Measurements from ENCODE around the gene FBF1.
"Not testable (repeated sequence)": the region's sequence is repeated elsewhere in the genome, so short reads cannot be mapped to it uniquely, and the experiment has no call there.

FBF1 gene

GRCh38 chr17:75970011-75970523 is 29.2 kb upstream of the FBF1 start:
- peak in 1 of 2 experiments; percentile 21 for DNase-seq
- no peak for TF ChIP-seq POLR2A (IDR thresholded peaks at IDR 0.05; ENCODE audit: low read length)
- TF ChIP-seq GATA1 (IDR thresholded peaks at IDR 0.05; ENCODE audit: low read depth, low read length), result no peak

DNA sequence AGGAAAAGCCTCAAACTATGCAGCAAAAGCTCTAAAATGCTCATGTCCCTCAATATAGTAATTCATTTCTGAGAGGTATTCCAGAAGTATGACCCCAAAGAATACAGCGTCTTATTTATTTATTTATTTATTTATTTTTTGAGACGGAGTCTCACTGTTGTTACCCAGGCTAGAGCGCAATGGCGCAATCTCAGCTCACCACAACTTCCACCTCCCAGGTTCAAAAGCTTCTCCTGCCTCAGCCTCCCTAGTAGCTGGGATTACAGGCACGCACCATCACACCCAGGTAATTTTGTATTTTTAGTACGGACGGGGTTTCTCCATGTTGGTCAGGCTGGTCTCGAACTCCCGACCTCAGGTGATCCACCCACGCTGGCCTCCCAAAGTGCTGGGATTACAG is 28.2 kb upstream of the FBF1 start:
- DNase-seq, result not testable (repeated sequence)

DNA sequence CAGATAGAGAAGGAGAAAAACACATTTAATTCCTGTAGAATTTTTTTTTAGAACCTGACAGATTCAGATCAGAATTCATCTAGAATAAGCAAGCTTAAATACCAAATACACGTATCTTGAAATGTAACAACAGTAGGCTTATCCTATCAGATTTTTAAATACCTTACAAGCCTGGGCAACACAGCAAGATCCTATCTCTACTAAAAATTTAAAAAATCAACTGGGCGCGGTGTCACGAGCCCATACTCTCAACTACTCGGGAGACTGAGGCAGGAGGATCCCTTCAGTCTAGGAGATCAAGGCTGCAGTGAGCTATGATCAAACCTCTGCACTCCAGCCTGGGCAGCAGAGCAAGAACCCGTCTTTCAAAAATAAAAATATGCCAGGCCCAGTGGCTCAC is 24.6 kb upstream of the FBF1 start:
- no peak for TF ChIP-seq GATA1 (IDR thresholded peaks at IDR 0.05; ENCODE audit: low read depth, low read length)
- TF ChIP-seq POLR2A (IDR thresholded peaks at IDR 0.05; ENCODE audit: low read length), result no peak
- DNase-seq, result no peak

DNA sequence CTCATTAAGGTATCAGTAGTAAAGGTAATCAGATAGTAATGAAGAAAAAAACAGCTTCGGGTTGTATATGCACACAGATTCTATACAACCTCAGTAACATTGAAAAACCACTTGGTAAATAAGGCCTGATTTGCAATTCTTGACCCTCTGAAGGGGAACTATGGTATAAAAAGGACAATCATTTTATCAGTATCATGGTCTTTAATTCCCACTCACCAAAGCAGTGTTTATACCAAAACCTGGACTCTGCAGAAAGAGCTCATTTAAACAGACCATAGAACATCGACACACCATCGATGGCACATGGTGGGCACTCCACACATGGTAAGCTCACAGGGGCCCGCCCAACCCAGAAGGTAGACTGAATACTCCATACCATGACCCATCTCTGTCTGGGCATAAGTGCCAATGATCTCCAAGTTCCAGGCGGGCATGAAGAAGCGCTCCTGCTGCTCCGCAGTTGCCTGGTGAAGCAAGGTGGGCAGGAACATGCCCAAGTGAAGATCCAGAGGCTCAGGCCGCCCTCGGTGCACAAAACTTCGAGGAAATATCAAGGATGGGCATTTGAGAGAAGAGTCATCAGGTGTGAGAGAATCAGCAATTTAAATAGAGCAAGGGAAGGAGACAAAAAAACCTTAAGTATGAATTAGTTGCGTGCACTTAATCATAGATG is 19.1 kb upstream of the FBF1 start:
- TF ChIP-seq POLR2A (IDR thresholded peaks at IDR 0.05; ENCODE audit: low read length) (no peak), GATA1 (IDR thresholded peaks at IDR 0.05; ENCODE audit: low read depth, low read length) (no peak)

DNA sequence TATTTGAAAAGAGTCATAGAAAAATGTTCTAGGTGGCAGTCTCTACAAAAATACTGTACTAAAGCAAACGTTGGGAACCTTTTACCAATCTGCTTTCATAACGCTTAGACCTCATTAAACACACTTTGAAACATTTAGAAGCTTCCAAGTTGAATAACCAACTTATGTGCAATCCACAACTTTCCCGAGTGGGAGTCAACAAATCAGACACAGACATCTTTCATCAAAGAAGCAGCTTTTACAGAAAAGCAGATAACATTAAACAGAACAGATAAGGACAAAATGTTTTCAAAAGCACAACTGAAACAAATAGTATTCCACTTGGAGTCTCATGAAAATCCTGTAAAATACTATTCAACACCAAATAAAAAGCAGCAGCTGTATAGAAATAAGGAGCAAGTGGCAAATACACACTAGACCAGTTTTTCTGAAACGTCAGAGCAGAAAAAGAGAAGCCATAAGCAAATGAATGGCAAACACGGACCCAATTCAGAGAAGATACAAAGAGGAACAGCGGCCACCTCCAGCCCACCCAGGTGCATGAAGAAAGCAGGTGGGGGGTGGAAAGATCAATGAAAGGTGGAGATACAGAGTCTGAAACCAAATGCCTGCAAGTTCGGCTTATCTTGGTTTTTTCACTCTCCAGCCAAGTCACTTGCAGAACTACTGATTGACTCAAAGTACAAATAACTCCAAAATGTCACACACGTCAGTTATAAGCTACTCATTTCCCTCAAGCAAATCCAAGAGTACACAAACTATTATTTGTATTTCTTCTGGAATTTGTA is 18.4 kb upstream of the FBF1 start:
- no peak for TF ChIP-seq POLR2A (IDR thresholded peaks at IDR 0.05; ENCODE audit: low read length)
- TF ChIP-seq GATA1 (IDR thresholded peaks at IDR 0.05; ENCODE audit: low read depth, low read length), result no peak
- DNase-seq, result no peak

More for the DNA sequence above, 19.1 kb upstream of the FBF1 start:
- no peak for DNase-seq

- DNase-seq, result peak; percentile 52 to 75
- TF ChIP-seq POLR2A (IDR thresholded peaks at IDR 0.05; ENCODE audit: low read length), result no peak
- TF ChIP-seq GATA1 (IDR thresholded peaks at IDR 0.05; ENCODE audit: low read depth, low read length), result peak; percentile 13
Observed at GRCh38 chr17:75950855-75951554, 10.2 kb upstream of the FBF1 start.

GRCh38 chr17:75950421-75950820 is 9.6 kb upstream of the FBF1 start:
- no peak for TF ChIP-seq GATA1 (IDR thresholded peaks at IDR 0.05; ENCODE audit: low read depth, low read length)
- no peak for TF ChIP-seq POLR2A (IDR thresholded peaks at IDR 0.05; ENCODE audit: low read length)
- no peak for DNase-seq

DNA sequence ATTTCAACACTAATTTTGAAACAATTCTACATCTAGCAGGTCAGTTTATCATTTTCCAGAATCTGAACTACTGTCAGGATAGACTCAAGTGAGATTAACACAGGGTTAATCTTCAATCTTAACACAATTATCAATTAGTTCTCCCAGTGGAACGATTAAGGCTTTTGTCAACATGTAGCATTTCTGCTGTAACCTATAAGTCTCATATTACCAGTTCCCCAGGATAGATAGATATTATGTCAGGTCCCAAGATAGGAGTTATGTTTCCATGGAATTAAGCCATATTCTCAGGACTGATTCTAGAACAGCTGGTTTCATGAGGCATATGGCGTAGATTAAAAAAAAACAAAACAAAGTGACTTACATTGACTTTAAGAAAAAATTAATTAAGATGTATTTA is 4.4 kb upstream of the FBF1 start:
- TF ChIP-seq GATA1 (IDR thresholded peaks at IDR 0.05; ENCODE audit: low read depth, low read length) (no peak), POLR2A (IDR thresholded peaks at IDR 0.05; ENCODE audit: low read length) (no peak)
- DNase-seq, result no peak

- DNase-seq, result no peak
- TF ChIP-seq GATA1 (IDR thresholded peaks at IDR 0.05; ENCODE audit: low read depth, low read length) (no peak), POLR2A (IDR thresholded peaks at IDR 0.05; ENCODE audit: low read length) (no peak)
Observed at GRCh38 chr17:75943491-75943890, 2.6 kb upstream of the FBF1 start.

- DNase-seq, result no peak
- TF ChIP-seq GATA1 (IDR thresholded peaks at IDR 0.05; ENCODE audit: low read depth, low read length), result no peak
- no peak for TF ChIP-seq POLR2A (IDR thresholded peaks at IDR 0.05; ENCODE audit: low read length)
Observed at GRCh38 chr17:75942473-75942872, 1.6 kb upstream of the FBF1 start.

DNA sequence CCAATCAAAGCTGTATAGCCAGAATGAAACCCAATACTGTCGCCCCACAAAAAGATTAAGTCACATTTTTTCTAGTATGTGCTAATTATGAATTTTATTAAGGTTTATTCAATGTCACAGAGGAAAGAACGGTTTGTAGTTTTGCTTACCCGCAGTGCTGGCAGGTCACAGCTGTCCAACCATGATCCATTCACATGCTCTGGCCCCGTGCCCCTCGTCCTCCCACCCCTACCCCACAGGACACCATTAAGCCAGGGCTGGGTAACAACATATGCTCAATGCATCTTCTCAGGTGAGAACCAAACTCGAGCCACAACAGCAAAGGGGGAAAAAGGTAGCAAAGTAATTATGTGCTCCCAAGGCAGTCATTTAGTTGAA is 589 bp upstream of the FBF1 start:
- DNase-seq, result no peak
- no peak for TF ChIP-seq GATA1 (IDR thresholded peaks at IDR 0.05; ENCODE audit: low read depth, low read length)
- TF ChIP-seq POLR2A (IDR thresholded peaks at IDR 0.05; ENCODE audit: low read length), result no peak

DNA sequence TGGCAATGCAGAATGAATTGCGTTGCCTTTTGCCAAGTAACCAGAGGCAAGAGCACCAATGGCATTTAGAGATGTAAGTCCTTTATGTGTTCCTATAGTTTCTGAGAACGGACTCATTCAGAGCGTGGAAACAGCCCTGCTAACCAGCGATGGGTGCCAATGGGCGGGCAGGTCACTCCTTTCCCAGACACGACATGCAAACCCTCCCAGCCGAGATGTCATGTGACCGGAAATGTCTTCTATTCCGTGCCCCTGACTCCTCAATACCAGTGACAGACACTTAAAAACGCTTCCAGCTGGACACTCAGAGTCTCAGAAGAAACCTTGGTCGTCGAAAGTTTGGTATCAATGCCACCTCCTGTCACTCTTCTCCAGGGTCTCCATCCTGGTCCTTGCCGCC is 3.2 kb downstream of the FBF1 start:
- DNase-seq, result no peak

DNA sequence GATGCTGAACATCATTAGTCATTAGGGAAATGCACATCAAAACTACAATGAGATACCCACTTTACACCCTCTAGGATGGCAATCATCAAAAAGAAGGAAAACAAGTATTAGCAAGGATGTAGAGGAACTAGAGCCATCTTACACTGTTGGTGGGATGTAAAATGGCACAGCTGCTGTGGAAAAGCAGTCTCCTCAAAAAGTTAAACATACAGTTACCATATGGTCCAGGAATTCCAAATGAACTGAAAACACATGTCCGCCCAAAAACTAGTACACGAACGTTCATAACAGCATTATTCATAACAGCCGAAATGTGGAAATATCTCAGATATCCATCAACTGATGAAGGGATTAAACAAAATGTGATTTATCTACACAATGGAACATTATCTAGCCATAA is 7.0 kb downstream of the FBF1 start:
- TF ChIP-seq GATA1 (IDR thresholded peaks at IDR 0.05; ENCODE audit: low read depth, low read length) (no peak), POLR2A (IDR thresholded peaks at IDR 0.05; ENCODE audit: low read length) (no peak)
- DNase-seq, result no peak

More for the DNA sequence above, 3.2 kb downstream of the FBF1 start:
- TF ChIP-seq GATA1 (IDR thresholded peaks at IDR 0.05; ENCODE audit: low read depth, low read length) (no peak), POLR2A (IDR thresholded peaks at IDR 0.05; ENCODE audit: low read length) (no peak)

DNA sequence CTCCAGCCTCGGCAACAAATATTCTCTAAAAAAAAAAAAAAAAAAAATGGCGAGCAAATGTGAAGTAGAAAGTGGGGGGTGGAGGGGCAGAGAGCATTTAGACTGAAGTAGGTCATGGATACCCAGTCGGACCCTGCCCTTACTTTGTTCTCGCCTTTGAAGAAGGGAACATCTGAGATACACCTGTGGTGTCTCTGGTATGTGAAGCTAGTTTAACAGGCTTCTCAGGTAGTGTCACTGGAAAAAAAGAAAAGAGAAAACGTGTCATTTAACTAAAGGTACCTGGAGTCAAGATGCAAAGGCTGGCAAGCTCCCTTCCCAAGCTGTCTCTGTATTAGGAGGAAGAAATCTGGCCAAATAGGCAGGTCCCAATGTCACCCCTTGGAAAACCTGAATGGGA is 8.0 kb downstream of the FBF1 start:
- no peak for TF ChIP-seq POLR2A (IDR thresholded peaks at IDR 0.05; ENCODE audit: low read length)
- TF ChIP-seq GATA1 (IDR thresholded peaks at IDR 0.05; ENCODE audit: low read depth, low read length), result no peak
- no peak for DNase-seq

Data from erythroblast (primary cell).